NCI-H345 (cell line): Measurements from ENCODE around the gene HDGFL3.
"Not testable (repeated sequence)": the region's sequence is repeated elsewhere in the genome, so short reads cannot be mapped to it uniquely, and the experiment has no call there.

ENCODE experiments used
- DNase-seq: peaks from one replicate; lab custom pipeline; 2025; lab: John Stamatoyannopoulos, UW

Gene HDGFL3

GRCh38 chr15:83193721-83194120 lies 13.9 kb downstream of the HDGFL3 start:
- no peak for DNase-seq

DNA sequence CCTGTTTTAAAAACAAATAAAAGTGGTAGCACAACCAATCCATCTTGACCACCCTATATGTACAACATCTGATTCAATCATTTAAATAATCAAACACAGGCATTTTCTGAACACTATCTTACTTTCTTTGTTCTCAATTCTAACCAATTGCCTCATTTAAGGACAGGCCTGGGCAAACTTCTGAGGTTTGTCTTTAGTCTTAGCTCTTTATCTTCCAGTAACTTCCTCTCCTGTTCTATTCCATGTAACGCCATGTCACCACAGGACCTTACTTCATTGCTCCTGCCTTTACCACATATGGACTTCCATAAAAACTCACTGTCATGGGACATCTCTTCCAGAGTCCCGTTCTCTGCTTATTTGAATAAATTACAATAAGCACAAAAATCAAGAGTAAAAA lies 14.9 kb downstream of the HDGFL3 start:
- DNase-seq: no peak

DNA sequence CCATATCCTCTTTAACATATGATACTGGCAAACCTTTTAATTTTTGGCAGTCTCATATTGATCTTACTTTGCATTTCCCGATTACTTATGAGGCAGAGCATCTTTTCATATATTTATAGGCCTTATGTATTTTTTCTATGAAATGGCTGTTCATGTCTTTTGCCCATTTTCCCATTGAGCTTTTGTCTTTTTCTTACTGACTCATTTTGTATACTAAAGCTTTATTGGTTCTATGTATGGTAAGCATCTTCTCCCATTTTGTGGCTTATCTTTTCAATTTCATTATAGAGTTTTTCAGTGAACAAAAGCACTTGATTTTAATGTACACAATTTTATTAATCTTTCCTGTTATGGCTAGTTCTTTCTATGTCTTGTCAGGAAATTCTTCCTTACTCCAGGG lies 17.2 kb downstream of the HDGFL3 start:
- DNase-seq: no peak

GRCh38 chr15:83185561-83185960 lies 22.1 kb downstream of the HDGFL3 start:
- no peak for DNase-seq

- no peak for DNase-seq
Measured at GRCh38 chr15:83178869-83179325, 28.7 kb downstream of the HDGFL3 start.

- DNase-seq: no peak
Measured at GRCh38 chr15:83178390-83178789, 29.2 kb downstream of the HDGFL3 start.

- no peak for DNase-seq
Measured at GRCh38 chr15:83174891-83175290, 32.7 kb downstream of the HDGFL3 start.

GRCh38 chr15:83170474-83171165 lies 37.0 kb downstream of the HDGFL3 start:
- DNase-seq: no peak

DNA sequence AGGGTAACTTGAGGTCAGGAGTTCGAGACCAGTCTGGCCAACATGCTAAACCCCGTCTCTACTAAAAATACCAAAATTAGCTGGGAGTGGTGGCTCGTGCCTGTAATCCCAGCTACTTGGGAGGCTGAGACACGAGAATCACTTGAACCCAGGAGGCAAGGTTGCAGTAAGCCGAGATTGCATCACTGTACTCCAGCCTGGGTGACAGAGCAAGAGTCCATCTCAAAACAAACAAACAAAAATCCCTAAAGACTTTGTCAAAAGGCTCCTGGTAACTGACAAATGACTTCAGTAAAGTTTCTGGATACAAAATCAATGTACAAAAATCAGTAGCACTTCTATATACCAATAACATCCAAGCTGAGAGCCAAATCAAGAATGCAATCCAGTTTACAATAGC lies 38.0 kb downstream of the HDGFL3 start:
- DNase-seq: not testable (repeated sequence)

DNA sequence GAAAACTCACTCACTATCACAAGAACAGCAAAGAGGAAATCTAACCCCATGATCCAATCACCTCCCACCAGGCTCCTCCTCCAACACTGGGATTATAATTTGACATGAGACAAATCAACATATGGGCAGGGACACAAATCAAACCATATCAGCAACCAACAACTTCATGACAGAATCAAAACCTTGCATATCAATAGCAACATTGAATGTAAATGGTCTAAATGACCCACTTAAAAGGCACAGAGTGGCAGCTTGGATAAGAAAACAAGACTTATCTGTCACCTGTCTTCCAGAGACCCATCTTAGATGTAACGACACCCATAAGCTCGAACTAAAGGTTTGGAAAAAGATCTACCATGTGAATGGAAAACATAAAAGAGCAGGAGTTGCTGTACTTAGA lies 40.8 kb downstream of the HDGFL3 start:
- no peak for DNase-seq

GRCh38 chr15:83166218-83166617 lies 41.4 kb downstream of the HDGFL3 start:
- DNase-seq: no peak

GRCh38 chr15:83164771-83165404 lies 42.7 kb downstream of the HDGFL3 start:
- no peak for DNase-seq

DNA sequence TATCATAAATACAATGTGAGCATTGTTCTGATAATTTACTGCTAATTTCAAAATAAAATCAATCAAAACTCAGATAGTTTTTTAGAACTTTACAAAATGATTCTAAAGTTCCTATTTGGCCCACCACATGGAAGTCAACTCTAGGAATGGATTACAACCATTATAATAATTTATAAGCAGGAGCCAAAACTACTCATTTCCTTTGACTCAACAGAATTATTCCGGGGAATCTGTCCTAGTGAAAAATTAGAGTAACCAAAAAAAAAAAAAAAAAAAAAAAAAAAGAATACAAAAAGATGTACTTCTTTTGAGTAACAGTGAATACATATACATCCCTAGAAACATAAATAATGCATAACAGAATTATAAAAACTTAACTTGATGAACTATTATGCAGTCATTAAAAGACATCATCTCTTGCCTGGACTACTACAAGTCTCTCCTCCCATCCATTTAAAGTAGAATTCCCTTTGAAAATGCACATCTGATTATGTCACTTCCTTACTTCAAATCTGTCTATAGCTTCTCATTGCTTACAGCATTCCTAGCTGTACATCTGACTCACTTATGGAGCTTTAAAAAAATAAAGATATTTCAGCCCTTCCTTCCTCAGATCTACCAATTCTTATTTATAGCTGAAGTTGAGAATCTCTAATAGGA lies 43.4 kb downstream of the HDGFL3 start:
- DNase-seq: no peak

DNA sequence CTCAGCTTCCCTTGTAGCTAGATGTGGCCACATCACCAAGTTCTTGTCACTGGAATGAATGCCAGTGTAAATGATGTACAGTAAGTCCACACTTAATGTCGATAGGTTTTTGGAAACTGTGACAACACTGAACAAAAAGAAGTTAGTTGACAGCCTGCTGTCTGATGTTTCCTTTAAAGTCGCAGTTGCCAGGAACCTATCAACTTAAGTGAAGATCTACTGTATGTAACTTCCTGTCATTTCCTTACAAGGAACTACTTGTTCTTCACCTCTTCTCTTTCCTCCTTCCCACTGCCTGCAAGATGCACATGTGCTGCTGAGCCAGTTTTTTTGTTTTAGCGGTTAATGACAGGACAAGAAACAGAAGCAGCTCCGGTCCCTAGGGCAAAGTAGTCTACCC lies 44.6 kb downstream of the HDGFL3 start:
- DNase-seq: no peak

DNA sequence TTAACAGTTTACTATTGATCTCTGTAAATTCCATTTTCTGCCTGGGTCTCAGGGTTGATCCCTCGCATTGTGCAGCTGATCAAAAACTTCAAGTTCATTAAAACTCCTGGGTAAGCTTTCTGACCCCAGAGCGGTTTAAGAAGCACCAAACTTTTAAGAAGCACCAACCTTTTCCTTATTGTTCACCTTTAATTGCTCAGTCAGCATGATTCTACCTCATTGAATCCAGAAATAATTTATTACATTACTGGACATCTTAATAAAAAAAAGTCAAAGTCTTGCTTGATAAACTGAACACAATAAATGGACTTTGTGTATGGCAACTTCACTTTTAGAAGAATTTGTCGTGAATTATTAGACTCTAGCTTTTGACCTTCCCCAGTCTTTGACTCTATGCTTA lies 46.9 kb downstream of the HDGFL3 start:
- DNase-seq: no peak

DNA sequence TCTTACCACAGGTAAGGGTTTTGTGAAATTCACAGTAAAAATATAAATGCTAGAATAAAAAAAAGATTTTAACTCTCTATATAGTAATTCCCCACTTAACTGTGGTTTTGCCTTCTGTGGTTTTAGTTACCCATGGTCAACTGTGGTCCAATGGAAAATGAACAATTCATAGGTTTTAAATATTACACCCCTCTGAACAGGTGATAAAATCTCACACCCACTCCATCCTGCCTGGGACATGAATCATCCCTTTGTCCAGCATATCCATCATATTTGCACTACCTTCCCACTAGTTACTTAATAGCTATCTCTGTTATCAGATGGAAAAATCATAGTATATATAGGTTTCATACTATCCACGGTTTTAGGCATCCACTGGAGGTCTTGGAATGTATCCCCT lies 49.2 kb downstream of the HDGFL3 start:
- DNase-seq: no peak

GRCh38 chr15:83155942-83156341 lies 51.7 kb downstream of the HDGFL3 start:
- DNase-seq: no peak

DNA sequence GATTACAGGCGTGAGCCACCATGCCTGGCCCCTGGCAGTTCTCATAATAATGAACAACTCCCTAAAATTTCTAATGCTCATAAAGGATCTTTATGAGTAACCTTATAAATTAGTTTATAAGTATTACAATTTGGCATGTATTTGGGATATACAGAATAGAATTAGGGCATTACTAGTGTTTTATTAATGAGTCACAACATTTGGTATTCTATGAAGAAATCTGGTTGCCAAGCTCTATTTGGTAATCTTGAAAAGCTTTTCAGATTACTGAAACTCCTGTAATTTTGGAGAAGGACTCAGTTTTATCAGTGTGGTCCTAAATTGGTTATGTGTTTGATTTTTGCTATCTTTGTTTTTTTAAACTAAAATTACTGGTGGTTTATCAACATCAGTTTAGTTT lies 54.3 kb downstream of the HDGFL3 start:
- no peak for DNase-seq

DNA sequence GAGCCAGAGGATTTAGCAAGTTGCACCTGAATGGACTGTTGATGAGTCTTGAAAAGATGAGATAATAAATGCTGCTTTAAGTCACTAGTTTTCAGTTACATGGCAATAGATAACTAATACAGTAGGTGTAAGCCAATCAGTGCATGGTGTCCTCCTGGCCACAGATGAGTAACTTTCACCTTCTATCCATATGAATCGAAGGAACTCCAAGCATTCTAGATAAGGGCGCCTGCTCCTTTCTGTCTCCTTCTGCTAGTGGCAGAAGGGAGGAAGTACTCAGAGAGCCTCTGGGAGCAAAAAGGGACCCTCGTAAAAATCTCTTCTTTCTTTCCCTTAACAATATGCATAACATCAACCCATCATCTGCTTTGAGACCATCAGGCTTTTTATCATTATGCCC lies 62.9 kb downstream of the HDGFL3 start:
- DNase-seq: no peak

DNA sequence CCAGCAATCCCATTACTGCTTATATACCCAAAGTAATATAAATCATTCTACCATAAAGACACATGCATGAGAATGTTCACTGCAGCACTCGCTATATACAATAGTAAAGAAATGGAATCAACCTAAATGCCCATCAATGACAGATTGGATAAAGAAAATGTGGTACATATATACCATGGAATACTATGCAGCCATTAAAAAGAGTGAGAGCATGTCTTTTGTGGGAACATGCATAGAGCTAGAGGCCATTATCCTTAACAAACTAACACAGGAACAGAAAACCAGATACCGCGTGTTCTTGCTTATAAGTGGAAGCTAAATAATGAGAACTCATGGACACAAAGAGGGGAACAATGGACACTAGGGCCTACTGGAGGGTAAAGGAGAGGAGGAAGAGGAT lies 65.5 kb downstream of the HDGFL3 start:
- DNase-seq: not testable (repeated sequence)

DNA sequence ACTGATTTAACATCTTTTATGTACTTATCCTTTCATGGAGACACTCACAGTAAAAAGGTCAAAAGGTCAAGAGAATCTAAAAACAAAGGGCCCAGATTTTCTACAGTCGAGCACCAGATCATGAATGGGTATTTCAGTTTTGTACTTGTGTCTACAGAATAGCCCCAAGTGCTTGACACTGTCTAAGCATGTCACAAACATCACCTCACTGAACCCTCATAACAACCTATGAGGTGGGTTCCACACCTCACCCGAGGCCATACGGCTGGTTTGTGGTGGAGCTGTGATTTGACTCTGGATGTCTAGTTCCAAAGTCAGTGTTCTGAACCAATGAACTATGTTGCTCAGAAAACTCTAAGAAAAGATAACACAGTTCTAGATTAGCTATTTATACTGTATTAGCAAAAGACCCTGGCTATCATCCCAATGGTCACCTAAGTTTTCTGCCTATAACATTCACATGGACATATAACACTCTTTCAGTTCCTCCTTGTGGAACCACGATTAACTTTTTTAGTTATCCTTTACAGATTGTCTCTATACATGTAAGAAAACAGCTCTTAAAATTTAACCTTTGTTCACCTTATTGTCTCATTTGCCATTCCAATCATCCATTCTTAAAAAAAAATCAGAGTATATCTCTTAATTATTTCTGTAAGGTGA lies 74.6 kb downstream of the HDGFL3 start:
- no peak for DNase-seq

- DNase-seq: no peak
Measured at GRCh38 chr15:83129791-83130190, 77.8 kb downstream of the HDGFL3 start.
